HG02981 (cell line): ENCODE results near the gene RALGPS2.

Experiments used
- ATAC-seq: cut with Tn5 transposase; IDR thresholded peaks from one replicate; pipeline ENCODE4 v1.9.1; 2021; ENCODE audit warnings: mild to moderate bottlenecking, moderate library complexity; ENCODE audit not compliant: unreplicated experiment

Gene RALGPS2

DNA sequence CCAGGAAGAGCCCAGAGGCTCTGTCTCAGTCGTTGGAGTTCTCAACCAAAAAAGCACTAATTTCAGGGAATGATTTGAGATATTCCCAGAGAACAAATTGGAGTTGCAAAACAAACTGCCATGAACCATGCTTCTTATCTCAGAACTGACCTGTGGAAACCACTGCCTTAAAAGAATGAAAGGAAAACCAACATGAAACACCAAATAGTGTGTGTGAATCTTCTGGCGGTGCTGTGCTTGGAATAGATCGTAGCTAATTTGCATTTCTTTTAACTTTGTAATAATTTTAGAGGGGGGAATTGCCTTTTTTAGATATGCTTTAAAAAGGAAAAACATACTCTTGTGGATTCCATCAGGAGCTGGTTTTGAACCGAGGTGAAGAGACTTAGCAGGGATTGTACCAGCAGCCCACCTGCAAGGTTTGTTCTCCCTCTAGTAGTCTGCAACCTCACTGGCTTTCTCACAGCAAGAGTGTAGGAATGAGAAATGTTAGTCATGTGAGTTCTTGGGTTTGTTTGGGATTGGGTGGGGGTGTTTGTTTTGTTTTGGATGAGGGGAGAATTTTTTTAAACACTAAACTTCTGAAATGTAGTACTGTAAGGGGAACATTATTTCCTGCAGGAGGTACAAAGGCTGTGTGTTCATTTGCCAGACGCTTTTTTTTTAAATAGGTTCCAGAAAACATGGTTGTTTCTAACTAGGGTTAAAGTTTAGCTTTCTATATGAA lies 191.6 kb downstream of the RALGPS2 start:
- no peak for ATAC-seq

DNA sequence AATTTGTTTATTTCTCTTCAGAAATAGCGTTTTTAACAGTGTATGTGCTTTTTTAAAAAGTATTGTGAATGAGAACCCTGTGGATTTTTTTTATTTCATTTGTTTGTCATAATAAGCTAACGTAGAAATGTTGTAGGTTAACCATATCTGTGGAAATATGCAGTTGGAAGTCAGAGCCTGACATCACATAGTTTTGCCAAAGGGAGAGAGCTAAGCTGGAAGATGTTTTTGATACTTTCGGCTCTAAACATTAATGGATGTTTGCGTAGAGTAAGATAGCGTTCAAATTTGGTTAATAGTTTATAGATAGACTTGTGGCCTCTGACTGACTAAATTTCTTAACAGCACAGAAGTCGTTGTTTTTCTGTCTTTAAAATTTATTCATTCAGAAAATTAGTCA lies 193.3 kb downstream of the RALGPS2 start:
- no peak for ATAC-seq

DNA sequence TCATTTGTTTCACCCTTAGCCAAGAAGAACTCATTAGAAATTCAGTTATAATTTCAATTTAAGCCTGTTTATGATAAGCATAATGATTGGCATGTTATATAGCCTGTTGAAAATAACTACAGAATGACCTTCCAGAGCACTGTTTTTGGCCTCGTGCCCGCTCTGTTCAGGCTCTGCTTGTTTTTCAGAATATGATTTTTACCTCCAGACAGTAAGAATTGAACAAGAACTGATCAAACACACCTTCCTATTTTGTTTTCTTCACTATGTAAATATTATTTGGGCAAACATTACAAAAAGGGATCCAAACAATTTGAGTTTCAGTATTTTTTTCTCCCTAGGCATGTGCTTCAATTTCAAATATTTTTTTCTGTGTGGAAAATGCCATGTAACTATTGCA lies 193.9 kb downstream of the RALGPS2 start:
- ATAC-seq = no peak

DNA sequence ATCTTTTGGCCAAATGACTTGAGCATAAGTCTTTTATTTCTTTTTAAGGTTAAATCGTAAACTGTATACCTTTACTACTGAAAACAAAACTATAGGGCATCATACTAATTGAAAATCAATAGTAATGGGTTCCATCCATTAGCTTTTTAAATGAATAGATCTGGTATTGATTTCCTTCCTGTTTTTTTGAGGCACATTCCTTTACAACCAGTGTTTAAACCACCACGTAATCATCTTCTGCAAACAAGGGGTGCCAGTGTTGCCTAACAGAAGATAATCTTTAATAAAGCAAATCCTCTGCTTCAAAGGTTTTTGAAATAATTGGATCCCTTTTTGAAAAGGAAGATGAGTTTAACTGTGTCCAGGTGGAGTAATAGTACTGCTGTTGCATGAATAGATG lies 194.5 kb downstream of the RALGPS2 start:
- no peak for ATAC-seq

DNA sequence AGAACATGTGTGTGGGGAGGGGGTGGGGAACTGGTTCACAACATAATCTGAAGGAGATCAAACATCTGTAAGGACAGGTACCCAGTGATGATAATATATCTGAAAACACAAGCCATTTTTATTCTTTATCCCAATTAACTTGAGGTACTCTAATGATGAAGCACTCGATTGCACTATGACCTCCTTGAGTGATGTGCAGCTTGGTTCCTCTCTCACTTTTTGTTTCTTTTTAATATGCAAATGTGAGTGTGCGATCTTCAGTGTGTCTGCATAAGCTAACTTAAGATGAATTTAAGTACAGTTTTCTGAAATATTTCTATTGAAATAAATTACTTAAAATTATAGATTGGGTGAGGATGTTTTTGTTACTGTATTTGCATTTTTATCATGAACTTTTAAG lies 196.5 kb downstream of the RALGPS2 start:
- ATAC-seq = peak; percentile 54

DNA sequence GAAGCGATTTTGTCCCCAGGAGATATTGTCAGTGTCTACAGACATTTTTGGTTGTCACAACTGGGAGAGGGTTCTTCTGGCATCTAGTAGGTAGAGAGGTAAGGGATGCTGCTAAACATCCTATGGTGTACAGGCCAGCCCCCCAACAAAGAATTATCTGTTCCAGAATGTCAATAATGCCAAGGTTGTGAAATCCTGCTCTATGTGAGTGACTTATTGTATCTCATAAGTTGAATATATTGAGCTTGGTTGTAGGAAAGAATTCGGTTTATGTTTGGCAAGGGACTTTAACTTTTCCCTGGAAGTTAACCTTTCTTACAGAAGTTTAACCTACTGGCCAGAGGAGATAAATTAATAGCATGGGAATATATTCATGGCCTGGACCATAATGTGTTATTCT lies 198.5 kb downstream of the RALGPS2 start:
- no peak for ATAC-seq

DNA sequence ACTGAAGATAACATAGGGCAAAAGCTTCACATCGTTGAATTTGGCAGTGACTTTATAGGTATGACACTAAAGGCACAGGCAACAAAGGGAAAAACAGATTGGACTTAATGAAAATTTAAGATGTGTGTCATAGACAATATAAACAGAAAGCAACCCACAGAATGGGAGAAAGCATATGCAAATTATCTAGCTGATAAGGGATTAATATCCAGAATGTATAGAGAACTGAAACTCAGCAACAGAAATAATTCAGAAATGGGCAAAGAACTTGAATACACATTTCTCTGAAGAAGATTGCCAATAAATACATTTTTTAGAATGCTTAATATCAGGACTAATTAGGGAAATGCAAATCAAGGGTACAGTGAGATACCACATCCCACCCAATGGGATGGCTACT lies 201.0 kb downstream of the RALGPS2 start:
- ATAC-seq = no peak

DNA sequence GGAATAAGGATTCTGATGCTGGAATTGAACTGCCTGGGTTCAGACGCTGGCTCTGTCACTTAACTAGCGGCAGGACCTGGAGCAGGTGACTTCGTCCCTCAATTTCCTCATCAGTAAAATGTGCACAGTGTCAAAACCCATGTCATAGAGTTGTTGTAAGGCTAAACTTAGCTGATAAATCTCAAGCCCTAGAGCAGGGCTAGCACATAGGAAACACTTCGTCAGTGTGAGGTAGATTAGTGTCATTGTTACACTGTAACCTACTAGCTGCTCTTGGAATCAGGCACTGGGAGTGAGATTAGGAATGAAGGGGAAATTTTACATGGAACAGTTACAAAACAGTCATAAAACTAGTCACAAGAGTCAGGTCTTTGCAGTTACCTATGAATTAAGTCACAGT lies 202.0 kb downstream of the RALGPS2 start:
- ATAC-seq = no peak

DNA sequence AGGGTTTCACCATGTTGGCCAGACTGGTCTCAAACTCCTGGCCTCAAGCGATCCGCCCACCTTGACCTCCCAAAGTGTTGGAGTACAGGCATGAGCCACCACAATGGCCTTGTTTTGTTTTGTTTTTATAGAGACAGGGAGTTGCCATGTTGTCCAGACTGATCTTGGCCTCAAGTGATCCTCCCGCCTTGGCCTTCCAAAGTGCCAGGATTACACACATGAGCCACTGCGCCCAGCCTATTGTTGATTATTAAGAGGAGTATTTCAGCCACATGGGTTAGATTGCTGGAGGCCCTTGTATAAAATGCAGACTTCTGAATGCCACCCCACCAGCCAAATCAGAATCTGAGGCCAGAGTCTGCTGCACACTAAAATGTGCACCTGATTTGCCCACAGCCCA lies 203.0 kb downstream of the RALGPS2 start:
- no peak for ATAC-seq

DNA sequence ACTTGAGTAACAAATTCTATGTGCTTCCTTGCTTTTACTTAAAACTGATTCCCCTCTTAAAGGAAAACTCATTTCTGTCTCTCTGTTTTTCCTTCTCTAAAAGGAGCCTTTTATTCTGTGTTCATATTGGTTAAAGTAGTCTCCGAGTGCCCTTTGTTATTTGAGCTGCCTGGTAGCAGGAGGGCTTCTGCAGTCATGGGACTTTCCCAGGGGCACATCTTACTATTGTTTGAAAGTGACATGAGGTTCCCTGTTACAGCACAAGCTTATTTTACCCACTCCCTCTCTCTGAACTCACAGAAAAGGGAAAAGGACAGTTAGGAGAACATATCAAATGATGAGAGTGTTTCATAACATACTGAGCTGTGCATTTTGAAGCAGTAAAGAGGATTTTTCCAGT lies 203.9 kb downstream of the RALGPS2 start:
- no peak for ATAC-seq

DNA sequence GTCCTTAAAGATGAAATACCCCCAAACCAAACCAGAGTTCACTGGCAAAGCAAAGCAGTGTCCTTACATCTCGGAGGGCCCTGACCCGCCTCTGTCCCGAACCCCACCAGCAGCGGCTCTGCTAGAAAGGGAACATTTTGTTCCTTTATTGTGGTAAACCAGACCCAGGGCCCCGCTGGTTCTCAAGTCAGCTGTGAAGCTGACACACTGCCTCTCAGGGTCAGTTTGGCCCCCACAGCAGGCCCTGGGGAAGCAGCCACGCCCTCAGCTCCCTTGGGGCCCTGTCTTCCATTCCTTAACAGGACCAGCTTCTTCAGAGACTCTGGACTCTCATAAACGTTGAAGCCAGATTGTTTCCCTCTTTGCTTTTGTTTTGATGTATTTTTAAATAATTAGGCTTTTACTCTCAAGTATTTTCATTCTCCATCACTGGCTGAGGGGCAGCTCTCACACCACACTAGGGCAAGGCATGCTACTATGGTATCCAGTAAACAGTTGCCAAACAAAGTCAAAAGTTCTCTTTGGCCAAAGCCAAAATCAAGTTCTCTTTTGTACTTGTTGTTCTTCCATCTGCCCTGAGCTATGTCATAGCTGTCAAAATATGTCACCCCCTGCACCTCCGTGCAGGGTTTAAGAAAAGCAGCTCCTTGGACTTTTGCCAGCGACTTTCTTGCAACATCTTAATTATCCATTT lies 207.0 kb downstream of the RALGPS2 start:
- ATAC-seq = no peak

DNA sequence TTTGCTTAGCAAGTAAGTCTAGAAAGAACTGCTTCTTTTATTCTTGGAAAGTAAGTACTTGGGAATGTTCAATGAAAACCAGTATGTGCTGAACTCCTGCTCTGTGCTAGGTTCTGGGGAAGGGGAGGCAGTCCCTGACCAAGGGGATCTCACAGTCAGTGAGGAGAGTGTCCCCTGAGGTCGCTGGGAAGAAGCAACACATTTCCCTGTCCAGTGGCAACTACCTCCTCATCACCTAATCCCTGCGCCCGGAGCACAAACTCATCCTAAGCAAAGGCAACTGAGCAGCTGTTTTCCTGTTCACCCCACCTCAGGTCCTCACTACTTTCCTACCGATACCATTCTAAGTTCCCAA lies 207.5 kb downstream of the RALGPS2 start:
- no peak for ATAC-seq

DNA sequence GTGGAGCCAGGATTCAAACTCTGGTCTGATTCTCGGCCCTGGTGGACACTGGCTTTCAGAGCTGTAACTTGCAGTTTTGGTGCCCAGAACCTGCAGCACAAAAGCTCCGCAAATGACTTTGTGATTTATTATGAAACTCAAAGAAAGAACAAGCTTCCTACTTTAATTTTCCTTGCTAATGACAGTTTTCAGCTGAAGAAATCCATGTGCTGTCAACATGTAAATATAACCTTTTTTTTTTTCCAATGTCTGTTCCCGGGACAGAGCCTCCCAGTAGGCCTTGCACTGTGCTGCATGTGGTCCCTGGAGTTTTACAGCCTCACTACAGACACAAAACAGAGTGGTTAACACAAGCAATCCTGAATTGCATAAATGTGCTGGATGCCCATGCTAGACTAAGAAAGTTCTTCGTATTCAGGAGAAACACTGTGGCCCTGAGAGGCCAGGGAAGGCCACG lies 208.1 kb downstream of the RALGPS2 start:
- ATAC-seq = no peak

DNA sequence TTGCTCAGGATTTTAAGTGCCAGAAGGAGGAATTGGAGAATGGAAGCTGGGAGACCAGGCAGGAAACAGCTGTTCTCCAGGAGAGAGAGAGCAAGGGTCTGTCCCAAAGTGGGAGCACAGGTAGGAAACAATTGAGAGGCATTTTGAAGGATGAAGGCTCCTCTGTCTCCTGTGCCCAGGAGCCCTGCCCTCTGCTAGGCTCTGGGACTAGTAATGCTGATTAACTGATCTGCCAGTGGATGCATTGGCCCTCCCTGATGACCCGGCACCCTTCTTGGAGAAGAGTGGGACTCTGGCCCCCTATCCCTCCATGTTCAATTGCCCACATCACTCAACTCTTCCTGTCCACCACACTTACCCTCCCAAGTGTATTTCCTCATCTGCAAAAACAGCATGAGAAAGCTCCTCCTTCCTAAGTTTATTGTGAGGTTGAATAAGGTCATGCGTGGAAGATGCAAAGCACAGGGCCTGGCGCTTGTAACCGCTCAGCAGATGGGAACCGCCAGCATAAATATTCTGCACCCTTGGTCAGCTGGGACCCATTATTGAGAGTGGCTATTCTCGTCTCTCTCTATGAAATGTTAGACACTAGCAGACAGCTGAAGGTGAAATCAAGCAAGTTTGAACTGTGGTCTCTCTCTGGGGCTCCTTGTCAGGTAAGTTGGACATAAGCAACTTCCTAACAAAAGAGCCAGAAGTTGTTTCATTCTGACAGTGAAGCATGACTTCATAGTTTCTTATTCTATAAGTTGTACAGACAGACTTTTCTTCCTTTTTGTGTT lies 208.9 kb downstream of the RALGPS2 start:
- ATAC-seq = no peak

DNA sequence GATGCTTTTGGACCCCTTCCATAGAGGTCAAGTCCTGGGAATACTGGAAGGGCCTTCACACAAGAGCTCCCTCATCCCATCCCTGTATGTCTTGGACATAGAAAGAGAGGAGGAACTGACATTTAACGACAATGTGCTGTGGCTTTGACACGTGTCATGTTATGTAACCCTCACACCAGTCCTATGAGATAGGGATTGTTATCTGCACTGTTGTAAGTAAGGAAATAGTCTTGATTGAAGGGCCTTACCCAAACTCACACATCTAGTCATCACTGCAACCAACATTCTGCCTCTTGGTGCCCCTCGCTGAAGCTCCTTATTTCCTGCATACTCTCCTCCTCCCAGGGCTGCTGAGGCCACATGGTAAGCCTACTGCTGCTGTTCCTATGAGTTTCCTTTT lies 209.5 kb downstream of the RALGPS2 start:
- ATAC-seq = no peak

DNA sequence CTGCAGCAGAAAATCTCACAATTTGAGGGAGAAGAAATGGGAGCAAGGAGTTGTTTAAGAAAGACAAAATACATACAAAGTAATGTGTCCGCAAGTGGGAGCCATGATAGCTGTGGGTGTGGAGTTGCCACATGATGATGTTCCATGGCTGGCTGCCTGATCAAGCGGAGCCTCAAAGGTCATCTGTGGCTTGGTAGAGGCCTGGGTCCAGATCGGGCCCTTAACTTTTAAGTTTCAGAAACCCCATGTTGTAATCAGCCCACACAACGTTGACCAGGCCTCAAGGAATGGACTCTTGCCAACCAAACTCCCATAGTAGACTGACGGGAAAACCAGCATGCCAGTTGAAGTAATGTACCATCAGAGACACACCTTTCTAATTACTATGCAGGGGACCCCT lies 210.6 kb downstream of the RALGPS2 start:
- ATAC-seq = no peak

DNA sequence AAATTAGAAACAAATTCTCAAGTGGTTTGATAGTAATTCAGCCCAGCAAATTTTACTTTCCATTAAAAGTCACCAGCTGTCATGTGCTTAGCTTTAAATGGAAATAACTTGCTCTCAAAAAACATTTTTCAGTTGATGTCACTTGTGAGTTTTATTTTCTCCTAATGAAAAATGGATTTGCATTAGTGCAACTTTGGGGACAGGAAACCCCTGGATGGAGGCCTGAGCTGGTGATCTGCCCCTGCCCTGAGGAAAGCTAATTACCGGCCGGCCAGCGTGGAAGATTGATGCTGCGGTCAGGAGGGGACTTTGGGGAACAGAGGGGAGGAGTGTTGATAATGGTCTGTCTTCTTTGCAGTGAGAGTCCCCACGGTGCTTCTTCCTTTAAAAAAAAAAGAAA lies 212.7 kb downstream of the RALGPS2 start:
- no peak for ATAC-seq

DNA sequence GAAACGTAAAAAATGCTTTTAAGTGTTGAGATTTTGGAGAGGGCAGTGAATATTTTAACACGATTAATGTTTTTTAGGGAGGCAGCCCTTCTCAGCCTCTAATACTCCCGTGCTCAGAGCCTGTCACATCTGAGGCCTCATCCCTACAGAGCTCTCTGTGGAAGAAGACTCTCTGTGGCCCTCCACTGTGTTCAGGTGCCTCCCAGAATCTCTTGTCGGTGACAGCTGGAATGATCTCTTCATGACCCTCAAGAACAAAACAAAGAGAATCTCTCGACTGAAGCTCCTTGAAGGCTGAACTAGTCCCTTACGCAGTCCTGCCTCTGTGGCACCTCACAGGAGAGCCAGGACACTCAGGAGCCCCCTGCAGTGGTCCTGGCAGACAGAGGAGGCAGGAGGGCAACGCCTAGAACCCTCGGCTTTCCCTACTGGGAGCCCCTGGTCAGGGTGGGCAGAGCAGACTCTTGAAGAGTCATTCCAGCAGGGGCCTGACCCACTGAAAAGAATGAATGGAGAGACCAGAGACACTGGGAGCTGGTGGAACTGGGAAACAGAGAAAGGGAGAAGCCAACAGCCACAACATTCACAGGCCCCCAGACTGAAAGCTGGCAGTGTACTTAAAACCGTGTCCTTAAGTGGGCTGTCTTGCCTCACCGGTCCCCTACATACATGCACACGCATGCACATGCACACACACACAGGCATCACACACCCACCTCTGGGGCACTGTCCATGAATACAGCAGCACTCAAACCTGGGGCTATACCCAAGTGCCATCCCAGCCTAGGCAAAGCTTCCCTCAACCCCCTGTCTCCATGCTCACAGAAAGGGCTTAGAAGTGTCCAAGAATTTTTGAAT lies 213.3 kb downstream of the RALGPS2 start:
- no peak for ATAC-seq

DNA sequence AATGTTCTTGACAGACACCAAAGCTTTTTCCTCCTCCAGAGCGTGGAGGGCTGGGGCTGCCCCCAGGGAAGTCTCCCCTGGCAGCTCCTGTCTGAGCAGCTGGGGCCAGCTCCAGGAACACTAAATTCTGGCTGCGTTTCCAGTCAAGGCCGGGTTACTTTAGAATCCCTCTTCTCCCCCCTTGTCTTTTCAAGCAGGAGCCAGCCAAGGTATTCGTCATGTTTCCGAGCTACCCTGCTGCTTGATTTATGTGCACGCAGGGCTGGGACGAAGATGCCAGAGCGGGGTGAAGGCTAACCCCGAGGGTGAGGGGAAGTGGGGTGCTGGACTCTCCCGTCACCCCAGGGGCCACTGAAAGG lies 213.9 kb downstream of the RALGPS2 start:
- no peak for ATAC-seq

DNA sequence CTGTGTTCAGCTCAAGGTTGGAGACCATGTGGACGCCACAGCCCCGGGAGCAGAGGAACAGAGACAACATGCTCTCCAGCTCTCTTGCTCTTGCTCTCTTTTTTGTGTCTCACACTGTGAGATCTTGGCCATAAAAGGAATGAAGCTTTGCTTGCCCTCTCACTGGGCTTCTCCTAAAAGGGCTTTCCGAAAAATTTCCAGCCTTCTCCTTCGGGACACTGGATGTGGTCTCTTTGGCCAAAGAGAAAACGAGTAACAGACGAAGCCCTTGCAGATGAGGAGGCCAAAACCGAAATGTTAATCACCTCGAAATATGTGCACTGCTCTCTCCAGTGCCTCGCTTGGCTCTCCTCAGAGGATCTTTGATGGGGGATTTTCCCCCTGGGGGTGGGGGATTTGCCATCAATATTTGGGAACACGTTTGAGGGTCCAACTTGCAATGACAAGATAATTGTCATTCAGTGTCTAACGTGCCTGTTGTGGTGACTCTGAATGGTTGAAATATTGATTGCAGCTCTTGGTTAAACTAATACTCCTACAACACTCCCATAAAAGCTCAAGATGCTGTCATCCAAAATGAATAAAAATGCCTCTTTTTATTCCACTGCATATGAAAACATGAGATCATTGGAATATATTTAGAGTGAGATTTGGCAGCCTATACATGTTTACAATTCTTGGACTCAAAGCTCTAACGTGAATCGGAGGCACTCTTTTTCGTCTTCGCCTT lies 214.5 kb downstream of the RALGPS2 start:
- no peak for ATAC-seq
